ES-I3 (cell line): ENCODE data around the gene GNB1.
A peak's percentile ranks its signal among the peaks of the same experiment; 100 is the strongest.
"Not testable (repeated sequence)": the region's sequence is repeated elsewhere in the genome, so short reads cannot be mapped to it uniquely, and the experiment has no call there.

ENCODE experiments used
- H3K36me3 ChIP-seq: 2 replicates; pipeline ENCODE4 v1.6.1; 2013; ENCODE audit warnings: mild to moderate bottlenecking, low read length, control low read depth, moderate library complexity; ENCODE audit not compliant: insufficient read depth
- H3K4me1 ChIP-seq: 2 replicates; pipeline ENCODE4 v1.6.1; 2013; ENCODE audit warnings: mild to moderate bottlenecking, control low read depth, low read length; ENCODE audit not compliant: insufficient read depth
- H3K9ac ChIP-seq: 2 replicates; pipeline ENCODE4 v1.6.1; 2013; ENCODE audit warnings: low read depth, mild to moderate bottlenecking, low read length, moderate library complexity
- H3K9me3 ChIP-seq: 2 replicates; pipeline ENCODE4 v1.6.1; 2013; ENCODE audit warnings: mild to moderate bottlenecking, low read length, moderate library complexity; ENCODE audit not compliant: control insufficient read depth, insufficient read depth

Gene GNB1

DNA sequence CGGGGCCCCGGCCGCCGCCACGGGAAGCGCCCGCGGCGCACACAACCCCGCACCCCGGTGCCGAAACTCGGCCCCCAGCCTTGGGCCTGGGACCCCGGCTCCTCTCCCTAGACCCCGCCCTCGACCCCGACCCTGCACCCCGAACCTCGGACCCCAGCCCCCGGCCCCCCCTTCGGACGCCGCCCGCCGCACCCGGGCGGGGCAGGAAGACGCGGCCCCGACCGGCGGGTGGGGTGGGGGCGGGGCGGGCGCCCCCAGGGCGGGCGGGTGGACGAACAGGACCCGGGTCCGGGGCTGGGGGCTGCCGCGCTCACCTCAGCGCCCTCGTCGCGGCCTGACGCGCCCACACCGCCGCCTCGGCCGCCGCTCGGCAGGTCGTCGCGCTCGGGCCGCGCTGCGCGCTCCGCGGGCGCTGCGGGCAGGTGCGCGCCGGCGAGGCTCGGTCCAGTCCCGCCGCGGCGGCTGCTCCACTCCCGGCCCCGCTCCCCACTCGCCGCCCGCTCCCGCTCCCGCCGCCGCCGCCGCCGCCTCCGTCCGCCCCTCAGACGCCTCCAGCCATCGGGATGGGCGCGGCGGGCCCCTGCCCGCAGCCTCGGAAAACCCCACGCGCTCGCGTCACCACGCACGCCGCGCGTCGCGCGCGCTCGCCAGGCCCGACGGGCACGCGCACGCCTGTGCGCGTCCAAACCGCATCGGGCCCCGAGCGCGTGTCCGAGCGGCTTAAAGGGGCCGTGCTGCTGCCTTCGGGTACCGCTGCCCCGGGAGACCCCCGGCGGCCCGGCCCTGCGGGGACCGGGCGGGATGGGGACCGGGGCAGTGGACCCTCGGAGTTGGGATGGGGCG is at the start of gene GNB1:
Gene GNB1 (minus strand): TSS at position 582 of the 843 bp plus-strand sequence. CDS start 65,634 bp downstream, outside the sequence.
- Histone ChIP-seq H3K9me3 (no peaks in the 10 kb centered on the region), H3K9ac (peak within 1 kb of the TSS; percentile 97), H3K4me1 (peaks cover 25% of the 10 kb centered on the region), H3K36me3 (no peaks in the 10 kb centered on the region)

GRCh38 chr1:1940123-1940425 is 49.2 kb upstream of the GNB1 start:
- Histone ChIP-seq H3K36me3 (no peaks in the 10 kb centered on the region), H3K4me1 (peaks cover 5% of the 10 kb centered on the region; the same call in 1 of the 2 replicates), H3K9me3 (no peaks in the 10 kb centered on the region), H3K9ac (no peak overlapping the region)

DNA sequence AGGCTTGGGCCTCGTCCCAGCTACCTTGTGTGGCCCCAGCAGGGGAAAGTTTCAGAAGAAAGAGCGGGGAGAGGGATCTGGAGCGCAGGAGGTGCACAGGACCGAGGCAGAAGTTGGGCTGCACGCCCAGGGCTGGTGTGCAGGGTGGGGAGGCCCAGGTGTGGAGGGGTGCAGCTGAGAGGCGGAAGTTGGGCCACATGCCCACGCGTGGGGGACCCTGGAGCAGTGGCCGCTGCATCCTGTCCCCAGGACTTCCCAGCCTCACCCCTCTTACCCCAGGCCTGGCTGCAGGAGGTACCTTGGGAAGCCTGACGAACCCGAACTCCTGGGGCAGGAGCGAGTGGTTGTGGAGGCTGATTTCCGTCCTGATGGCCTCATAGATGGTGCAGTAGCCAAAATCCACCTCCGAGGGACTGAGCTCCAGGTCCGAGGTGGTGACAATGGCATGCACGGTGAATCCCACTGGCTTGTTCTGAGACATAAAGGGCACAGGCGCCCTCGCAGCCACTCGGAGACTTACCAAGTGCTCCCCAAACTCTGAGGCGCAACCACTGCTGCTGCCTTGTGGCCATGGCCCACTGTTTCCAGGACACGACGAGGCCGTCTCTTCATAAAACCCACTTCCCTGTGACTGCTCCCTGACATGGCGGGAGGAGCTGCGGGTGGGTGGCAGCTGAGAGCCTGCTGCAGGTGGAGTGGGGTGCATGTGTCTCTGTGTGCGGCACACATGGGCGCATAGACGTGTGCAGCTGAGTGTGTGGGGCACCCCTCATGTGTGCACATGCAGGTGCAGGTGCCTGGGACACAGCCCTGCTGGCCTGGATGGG is 48.6 kb upstream of the GNB1 start:
- Histone ChIP-seq H3K9me3 (no peaks in the 10 kb centered on the region), H3K36me3 (no peaks in the 10 kb centered on the region), H3K4me1 (peaks cover 5% of the 10 kb centered on the region; the same call in 1 of the 2 replicates), H3K9ac (no peak overlapping the region)

- H3K4me1 ChIP-seq: peaks cover 4% of the 10 kb centered on the region; the same call in 1 of the 2 replicates
- H3K36me3 ChIP-seq: no peaks in the 10 kb centered on the region
- no peak overlapping the region for H3K9ac ChIP-seq
- H3K9me3 ChIP-seq: no peaks in the 10 kb centered on the region
These were observed 47.9 kb upstream of the GNB1 start for GRCh38 chr1:1938613-1939295.

- H3K36me3 ChIP-seq: no peaks in the 10 kb centered on the region
- no peaks in the 10 kb centered on the region for H3K9me3 ChIP-seq
- no peak overlapping the region for H3K9ac ChIP-seq
- no peaks in the 10 kb centered on the region for H3K4me1 ChIP-seq
These were observed 47.3 kb upstream of the GNB1 start for GRCh38 chr1:1938276-1938573.

DNA sequence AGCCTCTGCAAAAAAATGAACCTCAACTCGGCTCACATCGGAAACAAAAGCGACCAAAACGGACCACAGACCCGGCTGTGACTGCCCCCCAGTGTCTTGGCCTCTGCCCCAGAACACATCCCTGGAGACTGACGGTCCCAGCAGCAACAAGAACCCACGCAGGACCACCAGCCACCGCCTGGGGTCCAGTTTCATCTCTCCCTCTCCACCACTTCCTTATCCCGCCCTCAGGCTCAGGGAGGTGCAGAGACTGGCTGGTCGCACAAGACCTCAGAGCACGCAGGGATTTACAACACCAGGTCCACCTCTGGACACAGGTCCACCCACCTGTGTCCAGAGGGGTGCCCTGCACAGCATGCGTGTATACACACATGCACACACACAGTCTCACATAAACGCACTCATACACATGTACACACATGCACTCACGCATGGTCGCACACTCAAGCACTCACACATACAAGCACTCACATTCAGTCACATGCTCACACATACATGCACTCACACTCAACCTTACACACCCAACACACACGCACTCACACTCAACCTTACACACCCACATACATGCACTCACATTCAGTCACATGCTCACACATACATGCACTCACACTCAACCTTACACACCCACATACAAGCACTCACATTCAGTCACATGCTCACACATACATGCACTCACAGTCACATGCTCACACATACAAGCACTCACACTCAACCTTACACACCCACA is 46.8 kb upstream of the GNB1 start:
- H3K36me3 ChIP-seq: no peaks in the 10 kb centered on the region
- no peak overlapping the region for H3K9ac ChIP-seq
- H3K9me3 ChIP-seq: no peaks in the 10 kb centered on the region
- H3K4me1 ChIP-seq: no peaks in the 10 kb centered on the region

- no peaks in the 10 kb centered on the region for H3K9me3 ChIP-seq
- no peak overlapping the region for H3K9ac ChIP-seq
These were observed 46.2 kb upstream of the GNB1 start for GRCh38 chr1:1937061-1937460.

DNA sequence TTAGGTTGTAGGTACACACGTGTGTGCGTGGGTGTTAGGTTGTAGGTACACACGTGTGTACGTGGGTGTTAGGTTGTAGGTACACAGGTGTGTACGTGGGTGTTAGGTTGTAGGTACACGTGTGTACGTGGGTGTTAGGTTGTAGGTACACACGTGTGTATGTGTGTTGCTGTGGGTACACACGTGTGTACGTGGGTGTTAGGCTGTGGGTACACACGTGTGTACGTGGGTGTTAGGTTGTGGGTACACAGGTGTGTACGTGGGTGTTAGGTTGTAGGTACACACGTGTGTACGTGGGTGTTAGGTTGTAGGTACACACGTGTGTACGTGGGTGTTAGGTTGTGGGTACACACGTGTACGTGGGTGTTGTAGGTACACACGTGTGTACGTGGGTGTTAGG is 44.0 kb upstream of the GNB1 start:
- H3K9ac ChIP-seq, H3K9me3 ChIP-seq, H3K36me3 ChIP-seq, H3K4me1 ChIP-seq: not testable (repeated sequence)

More at GRCh38 chr1:1937061-1937460, 46.2 kb upstream of the GNB1 start:
- Histone ChIP-seq H3K36me3 (no peaks in the 10 kb centered on the region), H3K4me1 (no peaks in the 10 kb centered on the region)

- no peak overlapping the region for H3K9ac ChIP-seq
- H3K36me3 ChIP-seq: no peaks in the 10 kb centered on the region
- H3K4me1 ChIP-seq: no peaks in the 10 kb centered on the region
- H3K9me3 ChIP-seq: no peaks in the 10 kb centered on the region
These were observed 39.0 kb upstream of the GNB1 start for GRCh38 chr1:1929639-1930545.

GRCh38 chr1:1929102-1929638 is 38.3 kb upstream of the GNB1 start:
- no peak overlapping the region for H3K9ac ChIP-seq
- no peaks in the 10 kb centered on the region for H3K4me1 ChIP-seq
- H3K9me3 ChIP-seq: no peaks in the 10 kb centered on the region
- no peaks in the 10 kb centered on the region for H3K36me3 ChIP-seq

GRCh38 chr1:1928231-1929101 is 37.6 kb upstream of the GNB1 start:
- Histone ChIP-seq H3K36me3 (no peaks in the 10 kb centered on the region), H3K9ac (no peak overlapping the region), H3K9me3 (no peaks in the 10 kb centered on the region), H3K4me1 (no peaks in the 10 kb centered on the region; the same call in 1 of the 2 replicates)

DNA sequence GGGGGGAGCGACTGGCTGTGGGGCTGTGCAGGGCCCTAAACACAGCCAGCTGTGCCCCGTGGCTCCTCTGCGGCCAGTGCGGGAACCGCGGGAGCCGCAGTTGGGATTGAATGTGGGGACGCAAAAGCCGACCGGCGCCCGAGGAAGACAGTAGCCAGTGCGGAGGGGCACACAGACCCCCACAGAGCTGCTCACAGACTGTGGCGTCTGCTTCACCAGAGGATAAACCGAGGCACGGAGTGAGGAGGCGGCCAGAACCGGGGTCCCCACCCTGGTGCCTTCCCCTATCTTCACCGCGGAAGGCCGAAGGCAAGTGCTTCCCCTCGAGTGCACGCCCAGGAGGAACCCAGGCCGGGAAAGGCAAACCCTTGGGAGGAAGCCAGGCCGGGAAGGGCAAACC is 36.9 kb upstream of the GNB1 start:
- Histone ChIP-seq H3K9me3 (no peaks in the 10 kb centered on the region), H3K4me1 (no peaks in the 10 kb centered on the region; the same call in 1 of the 2 replicates), H3K9ac (no peak overlapping the region), H3K36me3 (no peaks in the 10 kb centered on the region)
